CD4-positive, alpha-beta T cell treated with Interleukin-2 at 100 ng/mL for 4 hours (primary cell): ENCODE results near the gene RIPOR3.
"Not testable (repeated sequence)": the region's sequence is repeated elsewhere in the genome, so short reads cannot be mapped to it uniquely, and the experiment has no call there.

Experiments used
- DNase-seq: peaks from one replicate; pipeline ENCODE4 v3.0.0-alpha.2; 2020; ENCODE audit warnings: low spot score

RIPOR3 gene

DNA sequence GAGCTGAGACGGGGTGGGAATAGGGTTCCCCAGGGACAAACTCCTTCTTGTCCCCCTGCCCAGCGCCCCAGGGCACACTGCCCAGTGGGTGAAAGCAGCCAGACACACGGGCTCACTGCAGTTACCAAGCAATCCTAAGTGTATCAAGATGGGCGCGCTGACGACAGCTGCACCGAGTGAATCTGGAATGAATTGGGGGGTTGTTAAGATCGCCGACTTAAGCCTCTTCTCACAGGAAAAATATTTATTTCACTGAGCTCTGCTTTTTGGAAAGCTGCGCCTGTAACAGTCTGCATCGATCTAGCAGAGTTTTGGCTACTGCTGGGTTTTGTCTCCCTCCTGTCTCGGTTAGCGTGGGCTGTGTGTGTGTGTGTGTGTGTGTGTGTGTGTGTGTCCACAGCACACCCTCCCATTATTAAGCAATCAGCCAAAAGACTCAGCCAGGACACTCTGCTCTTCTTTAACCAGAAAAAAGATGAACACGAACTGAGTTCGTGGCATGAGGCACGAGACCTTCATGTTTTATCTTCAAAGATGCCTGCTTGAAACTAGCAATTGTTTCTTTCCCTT lies 35.9 kb downstream of the RIPOR3 start:
- DNase-seq = no peak

DNA sequence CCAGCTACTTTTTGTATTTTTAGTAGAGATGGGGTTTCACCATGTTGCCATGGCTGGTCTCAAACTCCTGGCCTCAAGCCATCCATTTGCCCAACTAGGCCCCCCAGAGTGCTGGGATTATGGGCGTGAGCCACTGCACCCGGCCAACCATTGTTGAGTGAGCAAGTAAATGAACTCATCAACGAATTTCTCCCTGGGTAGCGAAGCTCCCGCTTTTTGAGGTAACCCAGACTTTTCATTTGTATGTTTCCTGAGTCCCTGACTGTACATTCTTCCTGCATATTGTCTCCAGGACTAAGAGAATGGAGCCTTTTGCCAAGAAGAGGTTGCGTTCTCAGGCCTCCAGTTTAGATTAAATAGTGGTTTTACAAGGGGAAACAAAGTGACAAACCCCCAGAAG lies 36.4 kb downstream of the RIPOR3 start:
- no peak for DNase-seq

DNA sequence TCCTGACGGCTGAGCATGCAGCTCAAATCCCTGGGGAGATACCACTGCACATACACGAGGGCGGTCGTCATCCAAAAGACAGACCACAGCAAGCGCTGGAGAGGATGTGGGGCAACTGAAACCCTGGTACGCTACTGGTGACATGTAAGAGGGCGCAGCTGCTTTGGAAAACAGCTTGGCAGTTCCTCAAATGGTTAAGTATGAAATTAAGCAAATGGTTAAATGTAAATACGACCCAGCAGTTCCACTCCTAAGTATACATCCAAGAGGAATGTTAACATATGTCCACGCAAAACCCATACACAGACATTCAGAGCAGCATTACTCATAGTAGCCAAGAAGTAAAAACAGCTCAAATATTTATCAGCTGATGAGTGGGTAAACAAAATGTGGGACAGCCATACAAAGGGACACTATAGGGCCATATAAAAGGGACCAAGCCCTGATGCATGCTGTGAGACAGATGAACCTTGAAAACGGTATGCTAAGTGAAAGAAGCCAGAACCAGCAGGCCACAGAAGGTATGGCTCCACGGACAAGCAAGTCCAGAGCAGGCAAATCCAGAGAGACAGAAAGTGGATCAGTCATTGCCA lies 38.5 kb downstream of the RIPOR3 start:
- DNase-seq = no peak

DNA sequence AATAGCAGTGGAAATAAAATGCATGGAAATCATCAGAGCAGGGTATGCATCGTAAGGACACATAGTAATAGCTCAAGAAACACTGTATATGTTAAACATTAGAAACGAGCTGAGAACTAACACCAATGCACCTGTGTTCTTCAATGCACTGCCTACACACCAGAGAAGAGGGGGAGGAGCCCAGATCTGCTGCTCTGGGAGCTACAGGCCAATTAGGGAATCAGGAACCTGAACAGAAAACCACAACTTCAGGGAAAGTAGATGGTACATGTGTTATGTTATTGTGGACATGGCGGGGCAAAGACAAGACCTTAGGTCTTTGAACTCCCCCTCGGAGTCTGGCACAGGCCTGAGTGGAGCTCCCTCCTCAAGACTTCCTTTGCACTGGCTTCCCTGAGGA lies 39.7 kb downstream of the RIPOR3 start:
- no peak for DNase-seq

DNA sequence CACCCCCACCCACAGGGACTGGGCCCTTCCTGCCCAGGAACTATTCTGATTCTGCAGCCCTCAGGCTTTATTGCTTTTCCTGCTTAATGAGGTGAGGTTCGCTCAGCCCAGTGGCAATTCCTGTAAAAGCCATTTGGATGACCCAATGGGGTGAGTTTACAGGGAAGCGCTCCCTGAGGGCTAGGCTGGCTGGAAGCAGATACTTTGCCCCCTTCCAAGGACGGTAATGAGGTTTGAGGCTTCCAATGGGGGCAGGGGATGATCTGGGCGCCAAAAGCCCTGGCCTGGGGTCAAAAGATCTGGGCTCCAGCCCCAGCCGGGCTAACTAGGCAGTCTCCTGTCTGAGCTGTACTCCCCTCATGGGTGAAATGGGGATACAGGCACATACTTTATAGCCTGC lies 41.8 kb downstream of the RIPOR3 start:
- no peak for DNase-seq

DNA sequence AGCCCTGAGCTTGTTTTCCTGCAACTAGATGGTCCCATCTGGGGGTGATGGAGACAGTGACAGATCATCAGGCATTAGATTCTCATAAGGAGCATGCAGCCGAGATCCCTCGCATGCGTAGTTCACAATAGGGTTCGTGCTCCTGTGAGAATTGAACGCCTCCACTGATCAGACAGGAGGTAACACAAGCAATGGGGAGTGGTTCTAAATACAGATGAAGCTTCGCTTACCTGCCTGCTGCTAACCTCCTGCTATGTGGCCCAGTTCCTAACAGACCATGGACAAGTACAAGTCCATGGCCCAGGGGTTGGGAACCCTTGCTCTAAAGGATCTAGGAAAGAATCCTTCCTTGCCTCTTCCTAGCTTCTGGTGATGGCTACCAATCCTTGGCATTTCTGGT lies 42.7 kb downstream of the RIPOR3 start:
- DNase-seq = no peak

DNA sequence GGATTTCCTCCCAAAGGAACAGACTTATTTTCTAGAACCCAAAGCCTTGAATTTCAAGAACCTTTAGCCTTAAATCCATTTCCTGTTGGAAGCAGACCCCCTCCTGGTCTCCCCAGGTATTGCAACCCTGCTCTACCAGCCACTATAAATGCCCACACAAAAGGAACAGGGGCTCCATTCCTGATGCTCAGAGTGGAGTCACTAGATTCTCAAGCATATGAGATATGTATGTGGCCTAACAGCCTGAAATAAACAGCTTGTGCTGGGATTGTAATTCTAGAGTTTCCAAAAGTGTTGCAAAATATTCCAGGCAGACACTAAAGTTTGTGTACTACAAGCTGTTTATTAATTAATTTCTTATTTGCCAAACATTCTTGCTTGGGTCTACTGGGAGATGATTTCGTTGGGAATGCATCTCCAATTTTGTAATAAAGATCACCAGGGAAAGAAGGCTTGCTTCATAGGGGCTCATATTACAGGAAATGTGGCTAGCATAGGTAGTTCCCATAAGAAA lies 44.8 kb downstream of the RIPOR3 start:
- no peak for DNase-seq

DNA sequence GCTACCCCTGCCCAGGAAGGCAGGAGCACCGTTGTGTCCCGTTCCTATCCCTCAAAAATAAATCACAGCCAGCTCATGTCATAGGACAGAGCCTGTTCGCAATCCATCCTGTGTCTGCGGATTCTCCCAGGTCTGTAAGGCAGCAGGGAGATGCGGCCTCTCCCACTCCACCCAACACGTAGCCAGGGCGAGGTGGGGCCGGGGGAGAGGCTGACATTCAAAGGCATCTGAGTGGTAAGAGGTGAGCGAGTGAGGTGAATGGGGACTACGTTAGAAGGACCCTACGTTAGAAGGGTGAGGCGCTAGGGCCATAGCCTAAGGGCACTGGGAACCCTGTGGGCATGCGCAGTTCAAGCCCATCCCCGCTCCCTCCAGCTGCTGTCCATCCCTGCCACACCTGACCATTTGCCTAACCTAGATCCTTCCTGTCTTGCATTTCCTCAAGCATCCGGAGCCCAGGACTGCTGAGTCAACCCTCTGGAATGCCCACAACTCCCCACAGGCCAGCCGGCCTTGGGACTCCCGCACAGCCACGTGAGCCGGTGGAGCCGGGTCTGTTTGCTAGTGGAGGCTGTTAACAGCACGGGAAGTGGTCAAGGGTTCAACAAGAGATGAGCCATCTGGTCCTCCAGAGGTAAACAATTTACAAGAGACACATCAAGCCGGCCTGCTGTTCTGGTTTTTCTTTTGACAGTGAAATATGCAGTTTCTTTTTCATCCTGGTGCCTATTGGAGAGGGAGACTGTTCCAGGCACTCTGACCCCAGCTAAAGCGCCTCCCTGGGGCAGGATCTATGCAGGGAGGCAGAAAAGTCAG lies 45.9 kb downstream of the RIPOR3 start:
- DNase-seq = no peak

DNA sequence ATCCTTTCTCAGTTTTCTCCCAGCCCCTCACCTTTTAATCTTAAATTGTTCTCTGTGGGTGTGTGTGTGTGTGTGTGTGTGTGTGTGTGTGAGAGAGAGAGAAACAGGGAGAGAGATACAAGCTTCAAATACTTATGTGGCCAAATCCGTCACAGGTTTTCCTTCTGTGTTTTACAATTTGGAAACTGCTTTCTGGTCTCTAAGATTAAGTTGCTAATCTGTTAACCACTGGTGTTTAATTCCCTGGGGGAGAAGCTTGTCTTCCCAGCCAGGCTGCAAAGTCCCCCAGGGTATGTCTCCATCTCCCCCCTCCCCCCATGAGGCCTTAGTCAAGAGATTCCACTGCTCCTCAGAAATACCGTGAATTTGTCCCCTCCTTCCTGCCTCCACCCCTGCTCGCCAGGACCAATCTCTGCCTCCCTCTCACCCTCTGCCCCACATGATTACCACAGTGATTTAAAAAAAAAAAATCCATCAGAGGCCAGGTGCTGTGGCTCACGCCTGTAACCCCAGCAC lies 49.0 kb downstream of the RIPOR3 start:
- no peak for DNase-seq

DNA sequence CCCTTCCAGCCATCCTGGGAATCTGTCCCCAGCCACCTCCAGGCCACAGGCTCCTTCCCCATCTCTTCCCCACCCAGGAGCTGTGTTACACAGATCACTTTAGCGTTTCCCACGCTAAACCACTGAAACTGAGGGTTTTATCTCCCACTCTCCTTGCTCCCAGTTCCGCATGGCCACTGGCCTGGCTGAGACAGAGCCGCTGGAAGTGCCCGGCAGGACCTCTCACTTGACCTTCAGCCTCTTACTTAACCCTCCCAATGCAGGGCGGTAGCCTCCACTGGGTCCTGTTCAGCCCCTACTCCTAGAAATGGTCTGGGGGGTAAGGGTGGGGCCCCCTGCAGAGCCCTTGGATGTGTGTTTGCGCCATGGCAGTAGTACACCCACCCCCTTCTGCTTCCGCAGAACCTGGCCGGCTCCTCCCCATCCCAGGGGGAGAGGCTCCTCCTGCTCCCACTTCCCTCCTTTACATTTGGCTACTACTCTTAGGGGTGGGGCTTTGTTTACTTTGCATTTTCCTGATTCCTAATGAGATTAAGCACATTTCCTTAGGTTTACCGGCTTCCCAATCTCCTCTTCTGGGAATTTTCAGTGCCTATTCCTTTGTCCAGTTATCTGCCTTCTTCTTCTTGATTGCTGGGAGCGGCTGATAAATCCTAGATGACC lies 49.6 kb downstream of the RIPOR3 start:
- DNase-seq = not testable (repeated sequence)

DNA sequence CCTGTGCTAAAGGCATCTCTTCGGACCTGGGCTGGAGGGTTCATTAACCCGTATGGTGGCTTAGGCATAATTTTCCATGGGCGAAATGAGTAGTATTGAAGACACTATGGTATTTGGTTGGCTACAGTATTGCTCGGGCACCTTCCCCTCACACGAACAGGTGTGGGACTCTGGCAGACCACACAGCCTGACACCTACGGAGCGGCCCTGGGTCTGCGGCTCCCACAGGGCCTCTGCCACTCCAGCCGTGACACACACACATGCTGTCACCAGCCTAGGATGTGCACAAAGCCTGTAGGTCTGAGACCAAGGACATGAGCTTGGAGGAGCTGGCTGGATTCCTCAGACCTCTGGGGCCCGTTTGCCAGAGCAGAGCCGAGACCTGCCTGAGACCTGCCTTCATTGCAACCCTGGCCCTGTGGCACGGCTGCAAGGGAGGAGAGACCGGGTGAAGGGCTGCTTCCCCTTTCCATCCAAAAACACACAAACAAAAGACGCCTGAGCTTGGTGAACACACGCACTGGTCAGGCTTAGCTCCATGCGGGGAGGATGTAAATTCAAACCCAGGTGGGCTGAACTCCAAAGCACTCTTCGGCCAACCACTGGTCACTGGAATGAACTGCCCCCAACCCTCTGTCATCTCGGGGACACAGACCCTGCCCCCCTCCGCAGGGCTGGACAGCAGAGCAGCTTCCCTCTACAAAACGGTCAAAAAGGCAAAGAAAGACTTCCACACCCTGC lies 51.2 kb downstream of the RIPOR3 start:
- DNase-seq = not testable (repeated sequence)

DNA sequence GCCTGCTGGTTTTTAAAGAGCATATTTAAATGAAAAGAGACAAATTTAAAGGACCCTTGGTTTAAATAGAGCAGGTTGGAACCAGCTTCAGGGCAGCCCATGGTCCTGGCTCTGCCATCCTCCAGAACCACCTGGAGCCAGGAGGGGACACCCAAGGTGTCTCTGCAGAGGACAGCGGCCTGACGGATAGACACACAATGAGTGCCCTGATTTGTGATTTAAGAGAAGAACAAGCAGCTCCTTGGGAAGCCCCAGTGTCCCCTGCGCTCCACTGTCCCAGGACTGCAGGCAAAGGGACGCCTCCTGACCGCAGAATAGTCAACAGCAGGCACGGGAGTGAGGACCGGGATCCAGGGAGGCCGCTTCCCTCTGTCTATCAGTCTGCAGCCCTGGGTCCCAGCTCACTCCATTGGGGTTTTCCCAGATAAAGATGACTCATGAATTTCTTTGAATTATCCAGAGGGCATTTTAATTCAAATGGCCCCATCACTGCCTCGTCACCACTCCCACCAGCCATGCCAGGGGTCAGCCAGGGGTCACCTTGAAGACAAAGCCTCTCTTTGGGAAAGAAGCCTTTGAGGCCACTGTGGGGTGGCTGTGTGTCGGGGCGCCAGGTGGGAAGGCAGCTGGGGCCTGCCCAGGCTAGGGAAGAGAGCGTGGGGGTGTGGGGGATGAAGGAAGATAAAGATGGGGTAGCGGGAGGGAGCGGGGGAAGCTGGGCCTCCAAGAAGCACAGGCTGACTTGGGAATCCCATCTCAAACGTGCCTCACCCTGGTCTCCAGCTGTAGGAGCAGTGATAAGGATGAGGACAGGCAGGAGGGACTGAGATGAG lies 53.1 kb downstream of the RIPOR3 start:
- DNase-seq = not testable (repeated sequence)

DNA sequence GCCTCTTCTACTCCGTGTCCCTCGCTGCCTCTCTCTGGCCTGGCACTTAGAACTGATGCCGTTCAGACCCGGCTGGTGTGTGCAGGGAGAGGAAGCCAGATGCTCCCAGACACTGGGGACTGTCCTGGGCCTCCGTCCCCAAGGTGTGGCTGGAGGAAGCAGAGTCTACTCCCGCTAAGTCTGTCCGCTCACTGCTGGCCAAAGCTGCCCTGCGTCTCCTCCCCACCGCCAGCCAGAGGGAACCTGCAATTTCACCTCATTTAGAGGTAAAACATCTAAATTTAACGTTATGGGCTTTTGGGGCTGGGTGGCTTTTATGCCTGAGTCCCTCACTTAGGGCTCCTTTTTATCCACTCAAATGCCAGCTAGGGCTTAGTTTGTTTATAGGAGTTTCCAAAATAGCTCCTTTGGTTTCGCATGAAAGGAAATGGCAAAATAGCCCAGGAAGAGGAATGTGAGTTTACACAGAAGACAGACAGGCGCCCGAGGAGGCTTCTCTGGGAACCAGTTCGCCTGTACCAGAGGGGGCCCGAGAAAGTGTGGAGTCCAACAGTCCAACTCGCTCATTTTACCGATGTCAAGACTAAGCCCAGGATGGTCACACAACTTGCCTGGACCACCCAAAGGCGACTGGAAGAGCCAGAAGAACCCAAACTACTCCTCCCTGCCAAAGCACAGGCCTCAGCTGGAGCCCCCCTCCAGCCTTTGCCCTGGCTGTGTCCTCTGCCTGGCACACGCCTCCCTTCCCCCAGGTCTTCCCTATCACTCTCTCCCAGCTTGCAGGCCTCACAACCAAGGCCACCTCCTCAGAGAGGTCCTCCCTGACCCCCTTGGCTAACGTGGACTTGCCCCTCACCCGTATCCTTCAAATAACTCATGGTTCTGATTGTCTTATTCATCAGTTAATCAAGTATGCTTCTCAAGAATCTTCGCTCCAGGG lies 54.5 kb downstream of the RIPOR3 start:
- no peak for DNase-seq

DNA sequence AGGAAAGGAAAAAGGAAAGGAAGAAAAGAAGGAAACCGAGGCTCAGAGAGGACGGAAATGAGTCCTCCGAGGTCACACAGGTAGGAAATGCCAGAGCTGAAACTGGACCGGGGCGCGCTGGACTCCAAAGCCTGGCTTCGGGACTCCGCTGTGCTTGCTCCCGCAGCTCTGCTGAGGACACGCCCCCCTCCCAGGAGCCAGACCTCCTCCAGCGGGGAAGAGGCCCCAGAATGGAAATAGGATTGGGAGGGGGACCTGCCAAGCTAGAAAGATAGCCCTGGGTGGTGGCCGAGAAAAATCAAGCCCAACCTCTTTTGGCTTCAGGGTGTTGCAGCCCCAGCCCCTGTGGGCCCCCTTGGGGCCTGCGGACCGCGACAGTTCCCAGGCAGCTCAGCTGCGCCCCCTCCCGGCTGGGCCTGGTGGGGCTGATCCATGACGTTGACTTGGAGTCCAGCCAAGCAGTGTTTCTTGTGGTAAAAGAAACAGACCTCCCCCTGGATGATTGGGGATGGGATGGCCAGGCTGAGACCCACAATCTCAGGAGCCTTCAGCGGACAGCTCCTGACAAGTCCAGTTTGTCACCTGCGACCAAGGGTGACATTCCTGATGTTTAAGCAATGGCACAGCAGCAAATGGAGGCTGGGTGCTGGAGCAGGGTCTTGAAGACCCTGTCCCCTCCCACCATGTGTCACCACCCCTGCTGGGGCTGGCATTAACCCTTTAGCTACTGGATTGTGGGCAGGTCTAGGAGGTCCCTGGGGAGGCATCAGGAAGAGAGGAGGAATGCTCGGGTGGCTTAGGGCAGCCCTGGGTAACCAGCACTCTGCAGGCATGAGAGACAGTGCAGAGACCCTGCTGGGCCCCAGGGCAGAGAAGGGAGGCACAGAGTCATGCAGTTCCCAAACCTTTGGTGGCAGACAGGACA lies 55.4 kb downstream of the RIPOR3 start:
- peak; percentile 30 for DNase-seq

DNA sequence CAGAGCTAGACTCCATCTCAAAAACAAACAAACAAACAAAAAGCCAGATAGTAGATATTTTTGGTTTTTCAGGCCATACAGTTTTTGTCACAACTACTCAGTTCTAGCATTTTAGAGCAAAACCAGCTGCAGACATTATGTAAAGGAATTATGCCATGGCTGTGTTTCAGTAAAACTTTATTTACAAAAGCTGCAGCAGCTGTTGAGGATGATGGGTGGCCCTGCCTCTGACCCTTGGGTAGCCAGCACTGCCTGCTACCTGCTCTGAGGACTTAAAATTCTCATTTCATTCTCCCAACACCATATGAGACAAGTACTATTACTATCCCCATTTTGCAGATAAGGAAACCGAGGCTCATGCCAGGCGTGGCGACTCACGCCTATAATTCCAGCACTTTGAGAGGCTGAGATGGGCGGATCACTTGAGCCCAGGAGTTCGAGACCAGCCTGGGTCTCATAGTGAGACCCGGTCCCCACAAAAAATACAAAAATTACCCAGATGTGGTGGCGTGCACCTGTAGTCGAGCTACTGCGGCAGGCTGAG lies 56.3 kb downstream of the RIPOR3 start:
- DNase-seq = no peak

DNA sequence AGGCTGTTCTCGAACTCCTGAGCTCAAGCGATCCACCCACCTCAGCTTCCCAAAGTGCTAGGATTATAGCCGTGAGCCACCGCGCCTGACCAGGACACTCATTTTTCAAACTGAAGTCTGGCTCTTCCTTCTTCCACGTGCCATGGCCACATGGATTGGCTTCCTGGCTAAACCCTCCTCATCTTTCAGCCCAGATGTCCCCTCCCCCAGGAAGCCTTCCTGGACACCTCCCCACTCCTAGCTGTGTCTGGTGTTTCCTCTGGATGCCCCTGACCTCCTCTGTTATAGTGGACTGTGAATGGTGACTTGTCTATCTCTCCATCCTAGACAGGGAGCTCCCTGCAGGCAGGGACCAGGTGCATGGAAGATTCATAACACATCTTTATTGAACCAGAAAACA lies 57.2 kb downstream of the RIPOR3 start:
- DNase-seq = no peak

DNA sequence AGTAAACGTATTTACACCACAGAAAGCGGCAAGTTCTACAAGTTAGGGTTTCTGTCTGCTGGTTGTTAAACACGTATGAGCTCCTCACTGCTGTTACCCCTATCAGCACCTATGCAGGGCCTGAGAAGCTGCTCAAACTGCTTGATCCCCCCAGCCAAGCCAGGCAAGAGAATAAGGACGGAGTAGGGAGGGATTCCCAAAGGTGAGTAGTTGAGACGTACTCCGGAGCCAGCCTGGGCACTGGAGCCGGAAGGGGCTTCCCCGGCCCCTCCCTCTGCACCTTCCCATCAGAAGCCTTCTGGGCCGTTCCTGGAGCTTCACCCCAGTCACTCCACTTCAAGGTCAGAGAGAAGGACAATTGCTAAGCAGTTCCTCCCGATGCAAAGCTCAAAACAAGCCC lies 58.0 kb downstream of the RIPOR3 start:
- no peak for DNase-seq

DNA sequence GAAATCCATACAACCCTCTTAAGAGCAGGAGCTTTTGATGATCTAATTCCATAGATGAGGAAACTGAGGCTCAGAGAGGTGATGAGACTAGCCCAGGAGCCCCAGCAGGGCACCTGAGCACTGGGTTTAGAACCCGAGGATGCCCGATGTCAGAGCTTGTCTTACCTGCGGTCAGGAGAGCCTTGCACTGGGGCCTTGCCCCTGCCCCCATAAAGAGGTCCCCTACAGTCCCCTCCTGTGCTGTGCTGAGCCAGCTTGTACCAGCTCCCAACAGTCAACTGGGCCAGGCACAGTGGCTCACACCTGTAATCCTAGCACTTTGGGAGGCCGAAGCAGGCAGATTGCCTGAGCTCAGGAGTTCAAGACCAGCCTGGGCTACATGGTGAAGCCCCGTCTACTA lies 58.6 kb downstream of the RIPOR3 start:
- DNase-seq = no peak
